Naive thymus-derived CD4-positive, alpha-beta T cell (primary cell): ENCODE results near the gene FHIT. TPM values are rescaled to one million over a fixed set of nuclear protein-coding genes. Genes with fewer than 3 reads are reported as not detected.

Experiments used
- ATAC-seq: fragments of 150-1000 bp; cut with Tn5 transposase; 2 replicates; pipeline ENCODE4 v1.10.0; 2021; ENCODE audit warnings: mild to moderate bottlenecking, moderate library complexity
- CTCF ChIA-PET: fragments of 350-600 bp; sonication (Branson Sonifier 250); formaldehyde crosslinking; loops from one replicate; lab custom pipeline; 2021; ENCODE audit warnings: antibody characterized with exemption; lab: Charles Lee
- POLR2A ChIA-PET: fragments of 350-600 bp; sonication (Branson Sonifier 250); formaldehyde crosslinking; loops from one replicate; lab custom pipeline; 2021; ENCODE audit warnings: antibody characterized with exemption, inconsistent platforms; lab: Charles Lee
- DNase-seq, 9 donors: peaks; one replicate each; pipeline versions ENCODE4 v3.0.0 to v3.0.0-alpha.2; 2020 to 2022; ENCODE audit warnings: mixed read lengths in 1 of 9
- H3K27ac ChIP-seq: one replicate; pipeline ENCODE4 v1.7.0; 2013; ENCODE audit warnings: mild to moderate bottlenecking, low read depth, low read length, moderate library complexity
- H3K27me3 ChIP-seq, 2 donors: one replicate each; pipeline ENCODE4 v1.7.0; 2013; ENCODE audit warnings: low read length in 2 of 2, mild to moderate bottlenecking in 2 of 2, moderate library complexity in 2 of 2; ENCODE audit not compliant: control insufficient read depth in 2 of 2, insufficient read depth in 2 of 2
- H3K36me3 ChIP-seq, 3 experiments: 1 replicate in 2 of 3; 2 replicates in 1 of 3; pipeline ENCODE4 v1.7.0; 2013; ENCODE audit warnings: low read length in 3 of 3, mild to moderate bottlenecking in 3 of 3, moderate library complexity in 1 of 3; ENCODE audit not compliant: insufficient read depth in 3 of 3, control insufficient read depth in 2 of 3
- H3K4me1 ChIP-seq, 2 donors: one replicate each; pipeline ENCODE4 v1.7.0; 2013; ENCODE audit warnings: low read length in 2 of 2, mild to moderate bottlenecking in 2 of 2, moderate library complexity in 1 of 2; ENCODE audit not compliant: control insufficient read depth in 2 of 2, insufficient read depth in 2 of 2
- H3K4me3 ChIP-seq: 2 replicates; pipeline ENCODE4 v1.7.0; 2013; ENCODE audit warnings: mild to moderate bottlenecking, low read length
- H3K9me3 ChIP-seq, 3 experiments: 1 replicate in 2 of 3; 2 replicates in 1 of 3; pipeline ENCODE4 v1.7.0; 2013; ENCODE audit warnings: low read length in 3 of 3; ENCODE audit not compliant: control insufficient read depth in 2 of 3
- H3K27ac Mint-ChIP-seq, 9 donors: one replicate each; pipeline ENCODE4 v1.8.0; 2020 to 2022; ENCODE audit warnings: mixed read lengths in 9 of 9, mild to moderate bottlenecking in 8 of 9, moderate library complexity in 5 of 9, inconsistent platforms in 2 of 9
- H3K27me3 Mint-ChIP-seq, 5 donors: one replicate each; pipeline ENCODE4 v1.8.0; 2021 to 2022; ENCODE audit warnings: mixed read lengths in 5 of 5, mild to moderate bottlenecking in 1 of 5
- H3K36me3 Mint-ChIP-seq, 5 donors: one replicate each; pipeline ENCODE4 v1.8.0; 2020 to 2022; ENCODE audit warnings: mixed read lengths in 5 of 5, mild to moderate bottlenecking in 3 of 5, inconsistent platforms in 1 of 5
- H3K4me1 Mint-ChIP-seq, 7 donors: one replicate each; pipeline ENCODE4 v1.8.0; 2020 to 2022; ENCODE audit warnings: mixed read lengths in 7 of 7, mild to moderate bottlenecking in 3 of 7, inconsistent platforms in 1 of 7
- H3K4me3 Mint-ChIP-seq, 10 donors: one replicate each; pipeline ENCODE4 v1.8.0; 2020 to 2022; ENCODE audit warnings: mild to moderate bottlenecking in 10 of 10, mixed read lengths in 10 of 10, moderate library complexity in 6 of 10, inconsistent platforms in 2 of 10
- H3K9me3 Mint-ChIP-seq, 11 donors: one replicate each; pipeline ENCODE4 v1.8.0; 2020 to 2022; ENCODE audit warnings: mixed read lengths in 11 of 11, mild to moderate bottlenecking in 4 of 11, inconsistent platforms in 1 of 11, moderate library complexity in 1 of 11
- intact Hi-C, 2 donors: fragments of 100-400 bp; cut with micrococcal nuclease; formaldehyde crosslinking; loops; one replicate each; pipeline ENCODE4 v1.15.1; 2023
- polyA plus RNA-seq, 2 donors: library from polyadenylated mRNA; unstranded; fragments of 300-500 nt; fragmentation: Illumina TruSeq; gene quantifications; one replicate each; pipeline ENCODE4 v1.2.3, GENCODE V29; 2021
- total RNA-seq, 6 experiments: library from RNA in 5 of 6; stranded (reverse) in 5 of 6; gene quantifications; 1 replicate in 5 of 6; 2 replicates in 1 of 6; pipeline ENCODE4 v1.2.3 and lab custom pipeline; 2021 to 2026

Gene FHIT
- total and polyA plus RNA-seq, 7 experiments from 2014 or later = 51.2 to 230 (median 152) TPM

DNA sequence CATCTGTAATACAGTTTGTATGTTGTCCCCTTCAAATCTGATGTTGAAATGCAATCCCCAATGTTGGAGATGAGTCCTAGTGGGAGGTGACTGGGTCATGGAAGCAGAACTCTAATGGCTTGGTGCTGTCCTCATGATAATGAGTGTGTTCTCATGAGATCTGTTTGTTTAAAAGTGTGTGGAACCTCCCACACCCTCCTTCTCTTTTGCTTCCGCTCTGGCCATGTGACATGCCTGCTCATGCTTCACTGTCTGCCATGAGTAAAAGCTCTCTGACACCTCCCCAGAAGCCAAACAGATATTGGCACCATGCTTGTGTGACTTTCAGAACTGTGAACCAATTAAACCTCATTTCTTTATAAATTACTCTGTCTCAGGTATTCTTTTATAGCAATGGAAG lies 1407.4 kb downstream of the FHIT start:
- Histone ChIP-seq H3K27ac (no peak overlapping the region), H3K4me3 (no peak overlapping the region), H3K36me3 (peaks cover 0 to 7% (median 0%) of the 10 kb centered on the region in 3 experiments), H3K9me3 (no peaks in the 10 kb centered on the region), H3K27me3 (no peaks in the 10 kb centered on the region), H3K4me1 (peaks cover 11 to 30% of the 10 kb centered on the region in 2 donors)
- Mint-ChIP-seq H3K4me1 (peaks cover 15 to 90% (median 81%) of the 10 kb centered on the region in 7 donors), H3K27ac (peak overlapping the region in 1 of 9 donors; percentile 2), H3K27me3 (no peaks in the 10 kb centered on the region), H3K4me3 (no peak overlapping the region), H3K9me3 (peaks cover 5 to 26% (median 13%) of the 10 kb centered on the region in 11 donors), H3K36me3 (peaks cover 10 to 77% (median 72%) of the 10 kb centered on the region in 5 donors)
- ATAC-seq (no peak), DNase-seq (no peak)
- intact Hi-C loops = no loop called here
- CTCF ChIA-PET = no interaction called here
- POLR2A ChIA-PET = no interaction called here

DNA sequence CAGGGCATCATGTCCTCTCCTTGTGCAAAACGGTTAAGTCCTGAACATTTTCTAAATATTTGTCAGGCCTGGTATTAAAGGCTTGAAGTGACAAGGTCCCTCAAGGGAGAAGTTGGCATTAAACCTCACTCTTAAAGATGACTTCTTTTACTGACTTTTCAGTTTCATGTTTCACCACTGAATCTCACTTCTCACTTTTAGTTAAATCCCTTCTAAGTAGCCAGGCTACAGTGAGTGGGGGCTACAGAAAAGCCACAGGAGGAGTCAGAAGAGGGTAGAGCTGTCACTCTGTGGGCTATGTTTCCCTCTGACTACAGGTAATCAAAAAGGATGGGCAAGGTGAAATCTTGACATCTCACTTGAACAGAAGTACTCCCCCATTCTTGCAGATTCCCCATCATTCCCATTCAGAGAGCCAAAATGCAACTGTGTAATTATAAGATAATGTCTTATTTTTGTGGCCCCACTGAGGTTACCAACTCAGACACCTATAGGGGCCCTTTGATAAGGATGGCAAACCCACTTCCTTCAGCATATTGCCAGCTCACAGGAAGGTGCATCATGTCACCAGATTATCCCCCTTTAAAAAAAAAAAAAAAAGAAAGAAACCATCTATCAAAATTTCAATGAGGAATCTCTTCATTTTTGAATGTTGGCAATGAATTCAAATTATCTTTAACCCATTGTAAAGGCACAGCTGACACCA lies 1411.3 kb downstream of the FHIT start:
- peaks cover 15 to 87% (median 78%) of the 10 kb centered on the region in 7 donors for H3K4me1 Mint-ChIP-seq
- POLR2A ChIA-PET = interaction anchor here (0.7 kb wide), 1 partner anchor 522 kb away, joined by 3 read pairs; no protein-coding TSS in a partner anchor
- CTCF ChIA-PET = no interaction called here
- no peaks in the 10 kb centered on the region for H3K27me3 Mint-ChIP-seq
- DNase-seq (peak in 5 of 9 donors; percentile 10 to 39 (median 31)), ATAC-seq (peak; percentile 44)
- peak overlapping the region in 6 of 10 donors; percentile 5 to 39 (median 26) for H3K4me3 Mint-ChIP-seq
- H3K27ac ChIP-seq = no peak overlapping the region
- intact Hi-C loops = loop anchor here in 1 of 2 donors (2.0 kb wide), 1 partner anchor 15 kb away; no protein-coding TSS in a partner anchor
- H3K4me1 ChIP-seq = peaks cover 11 to 30% of the 10 kb centered on the region in 2 donors
- no peaks in the 10 kb centered on the region for H3K9me3 ChIP-seq
- peaks cover 0 to 12% (median 0%) of the 10 kb centered on the region in 3 experiments for H3K36me3 ChIP-seq
- H3K27me3 ChIP-seq = no peaks in the 10 kb centered on the region
- H3K9me3 Mint-ChIP-seq = peaks cover 0 to 26% (median 1%) of the 10 kb centered on the region in 11 donors
- peaks cover 9 to 73% (median 63%) of the 10 kb centered on the region in 5 donors for H3K36me3 Mint-ChIP-seq
- peak overlapping the region in 4 of 9 donors; percentile 13 to 54 (median 30) for H3K27ac Mint-ChIP-seq
- H3K4me3 ChIP-seq = no peak overlapping the region

DNA sequence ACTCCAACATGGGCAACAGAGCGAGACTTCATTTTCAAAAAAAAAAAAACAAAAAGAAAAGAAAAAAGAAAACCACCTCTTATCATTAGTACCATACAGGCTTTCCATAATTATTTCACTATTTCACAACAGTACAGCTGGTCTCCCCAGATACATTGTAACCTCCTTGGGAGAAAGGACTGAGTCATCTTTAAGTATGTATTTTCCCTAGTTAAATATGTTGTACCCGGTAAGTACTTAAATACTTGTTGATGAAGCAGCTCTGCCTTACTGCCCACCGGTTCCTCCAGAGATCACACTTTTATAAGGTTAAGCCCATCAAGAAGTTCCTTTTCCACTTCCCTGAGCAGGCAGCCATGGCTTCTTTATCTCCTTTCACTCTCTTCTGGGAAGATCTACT lies 1412.0 kb downstream of the FHIT start:
- Histone ChIP-seq H3K36me3 (peaks cover 0 to 12% (median 0%) of the 10 kb centered on the region in 3 experiments), H3K4me3 (no peak overlapping the region), H3K27me3 (no peaks in the 10 kb centered on the region), H3K27ac (no peak overlapping the region), H3K9me3 (no peaks in the 10 kb centered on the region), H3K4me1 (peaks cover 11 to 30% of the 10 kb centered on the region in 2 donors)
- H3K4me1 Mint-ChIP-seq = peaks cover 15 to 86% (median 75%) of the 10 kb centered on the region in 7 donors
- peaks cover 0 to 28% (median 1%) of the 10 kb centered on the region in 11 donors for H3K9me3 Mint-ChIP-seq
- no peaks in the 10 kb centered on the region for H3K27me3 Mint-ChIP-seq
- no peak for ATAC-seq
- CTCF ChIA-PET = interaction anchor here (0.7 to 1.2 kb wide), 2 partner anchors 21 to 128 kb away, joined by 3 read pairs; no protein-coding TSS in a partner anchor
- POLR2A ChIA-PET = interaction anchor here (0.8 kb wide), 1 partner anchor 99 kb away, joined by 3 read pairs; no protein-coding TSS in a partner anchor
- peak overlapping the region in 4 of 9 donors; percentile 13 to 54 (median 14) for H3K27ac Mint-ChIP-seq
- intact Hi-C loops = no loop called here
- no peak for DNase-seq
- H3K36me3 Mint-ChIP-seq = peaks cover 12 to 71% (median 60%) of the 10 kb centered on the region in 5 donors
- peak overlapping the region in 2 of 10 donors; percentile 3 to 19 for H3K4me3 Mint-ChIP-seq

DNA sequence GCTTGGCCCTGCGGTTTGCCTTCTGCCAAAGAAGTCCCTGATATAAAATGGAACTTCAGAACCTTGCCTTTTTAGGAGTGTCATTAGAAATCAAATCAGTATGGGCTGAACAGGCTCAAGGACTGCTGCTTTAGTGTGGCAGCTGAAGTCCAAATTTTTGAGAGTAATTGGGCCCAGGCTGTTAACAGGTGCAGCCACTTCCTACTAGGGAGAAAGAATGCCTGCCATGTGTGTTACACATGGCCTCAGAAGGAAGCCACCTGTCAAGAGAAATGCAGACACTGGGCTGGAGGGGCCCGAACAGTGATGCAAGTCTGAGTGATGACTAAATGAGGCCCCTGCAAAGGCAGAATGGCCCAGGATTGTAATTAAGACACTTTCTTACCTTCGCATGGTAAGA lies 1414.7 kb downstream of the FHIT start:
- H3K4me3 Mint-ChIP-seq = no peak overlapping the region
- Histone ChIP-seq H3K27ac (no peak overlapping the region), H3K36me3 (peaks cover 0 to 12% (median 0%) of the 10 kb centered on the region in 3 experiments), H3K4me1 (peaks cover 11 to 25% of the 10 kb centered on the region in 2 donors), H3K9me3 (no peaks in the 10 kb centered on the region), H3K27me3 (no peaks in the 10 kb centered on the region), H3K4me3 (no peak overlapping the region)
- peaks cover 0 to 17% (median 0%) of the 10 kb centered on the region in 11 donors for H3K9me3 Mint-ChIP-seq
- DNase-seq (no peak), ATAC-seq (no peak)
- POLR2A ChIA-PET = interaction anchor here (1.1 kb wide), 1 partner anchor 9 kb away, joined by 3 read pairs; no protein-coding TSS in a partner anchor
- intact Hi-C loops = no loop called here
- H3K27ac Mint-ChIP-seq = no peak overlapping the region
- H3K36me3 Mint-ChIP-seq = peaks cover 18 to 70% (median 47%) of the 10 kb centered on the region in 5 donors
- H3K27me3 Mint-ChIP-seq = no peaks in the 10 kb centered on the region
- H3K4me1 Mint-ChIP-seq = peaks cover 15 to 85% (median 75%) of the 10 kb centered on the region in 7 donors
- CTCF ChIA-PET = no interaction called here

DNA sequence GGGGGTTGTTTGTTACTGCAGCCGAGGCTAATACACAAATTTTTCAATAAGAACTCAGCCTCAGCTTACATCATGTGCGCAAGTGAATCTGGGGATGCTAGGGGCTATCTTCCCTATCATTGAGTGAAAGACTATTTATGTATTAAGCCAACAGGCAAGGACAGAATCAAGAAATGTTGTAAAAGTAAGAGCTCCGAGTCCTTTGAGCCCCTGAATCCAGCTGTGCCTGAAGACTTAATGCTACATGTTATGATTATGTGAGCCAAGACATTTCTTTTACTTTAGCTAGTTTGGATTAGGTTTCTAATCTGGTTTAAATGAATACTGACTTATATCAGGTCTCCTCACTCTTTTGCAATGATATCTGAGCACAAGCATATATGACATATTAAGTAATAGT lies 1418.5 kb downstream of the FHIT start:
- H3K27ac ChIP-seq = no peak overlapping the region
- no peaks in the 10 kb centered on the region for H3K9me3 ChIP-seq
- ATAC-seq (no peak), DNase-seq (no peak)
- H3K27me3 ChIP-seq = no peaks in the 10 kb centered on the region
- no peak overlapping the region for H3K4me3 ChIP-seq
- ChIA-PET CTCF (interaction anchor here (0.6 kb wide), 1 partner anchor 40 kb away, joined by 3 read pairs; no protein-coding TSS in a partner anchor), POLR2A (no interaction called here)
- H3K27ac Mint-ChIP-seq = no peak overlapping the region
- H3K4me1 ChIP-seq = peaks cover 0 to 3% of the 10 kb centered on the region in 2 donors
- no peaks in the 10 kb centered on the region for H3K27me3 Mint-ChIP-seq
- peaks cover 0 to 11% (median 0%) of the 10 kb centered on the region in 11 donors for H3K9me3 Mint-ChIP-seq
- H3K4me1 Mint-ChIP-seq = peaks cover 0 to 87% (median 63%) of the 10 kb centered on the region in 7 donors
- peaks cover 12 to 66% (median 34%) of the 10 kb centered on the region in 5 donors for H3K36me3 Mint-ChIP-seq
- no peak overlapping the region for H3K4me3 Mint-ChIP-seq
- peaks cover 0 to 7% (median 0%) of the 10 kb centered on the region in 3 experiments for H3K36me3 ChIP-seq
- intact Hi-C loops = no loop called here

DNA sequence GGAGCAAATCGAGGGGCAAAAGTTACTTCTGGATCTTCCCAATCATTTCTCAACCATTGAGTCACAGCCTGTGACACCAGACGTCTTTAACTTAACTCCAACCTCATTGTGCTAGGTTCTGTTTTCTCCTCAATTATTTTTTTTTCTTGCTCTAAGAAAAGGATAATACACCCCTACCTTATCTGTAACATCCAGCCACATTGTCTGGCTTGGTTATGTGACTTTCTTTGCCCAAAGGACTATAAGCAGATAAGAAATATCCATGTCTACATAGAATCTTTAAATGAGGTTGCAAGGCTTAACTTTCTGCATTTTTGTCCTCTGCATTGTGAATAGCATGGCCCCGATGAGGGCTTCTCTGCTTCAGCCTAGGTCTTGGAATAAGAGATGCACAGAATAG lies 1419.0 kb downstream of the FHIT start:
- Mint-ChIP-seq H3K4me3 (no peak overlapping the region), H3K27ac (no peak overlapping the region), H3K36me3 (peaks cover 12 to 68% (median 37%) of the 10 kb centered on the region in 5 donors), H3K27me3 (no peaks in the 10 kb centered on the region), H3K9me3 (peaks cover 0 to 11% (median 0%) of the 10 kb centered on the region in 11 donors), H3K4me1 (peaks cover 0 to 91% (median 65%) of the 10 kb centered on the region in 7 donors)
- H3K27ac ChIP-seq = no peak overlapping the region
- DNase-seq (no peak), ATAC-seq (no peak)
- peaks cover 0 to 7% (median 0%) of the 10 kb centered on the region in 3 experiments for H3K36me3 ChIP-seq
- intact Hi-C loops = no loop called here
- ChIA-PET POLR2A (no interaction called here), CTCF (interaction anchor here (0.6 kb wide), 1 partner anchor 40 kb away, joined by 3 read pairs; no protein-coding TSS in a partner anchor)
- H3K9me3 ChIP-seq = no peaks in the 10 kb centered on the region
- H3K27me3 ChIP-seq = no peaks in the 10 kb centered on the region
- peaks cover 0 to 3% of the 10 kb centered on the region in 2 donors for H3K4me1 ChIP-seq
- no peak overlapping the region for H3K4me3 ChIP-seq
